Neural progenitor cell (in vitro differentiated cells): ENCODE data around the gene GDPGP1. TPM values are rescaled to one million over a fixed set of nuclear protein-coding genes. Genes with fewer than 3 reads are reported as not detected.

Experiments used
- DNase-seq: peaks from one replicate; pipeline ENCODE4 v3.0.0-alpha.2; 2016; ENCODE audit warnings: low spot score
- H2AFZ ChIP-seq: fragments of 200-600 bp; sonication (generic); replicated peaks from 2 replicates; pipeline ENCODE4 v1.6.1; 2016; ENCODE audit warnings: antibody characterized with exemption
- H3F3A ChIP-seq: fragments of 200-600 bp; sonication (generic); 2 replicates; pipeline ENCODE4 v1.6.1; 2016; ENCODE audit warnings: antibody characterized with exemption, low read depth
- H3K27ac ChIP-seq: fragments of 200-600 bp; sonication (generic); 2 replicates; pipeline ENCODE4 v1.5.1; 2016; ENCODE audit warnings: mild to moderate bottlenecking
- H3K27me3 ChIP-seq: fragments of 200-600 bp; sonication (generic); 2 replicates; pipeline ENCODE4 v1.6.1; 2016; ENCODE audit warnings: mild to moderate bottlenecking, moderate library complexity
- H3K36me3 ChIP-seq: fragments of 200-600 bp; sonication (generic); 2 replicates; pipeline ENCODE4 v1.5.1; 2016
- H3K4me1 ChIP-seq: fragments of 200-600 bp; sonication (generic); 2 replicates; pipeline ENCODE4 v1.6.1; 2016; ENCODE audit warnings: mixed run types
- H3K4me2 ChIP-seq: fragments of 200-600 bp; sonication (generic); 2 replicates; pipeline ENCODE4 v1.6.1; 2016
- H3K4me3 ChIP-seq: fragments of 200-600 bp; sonication (generic); 2 replicates; pipeline ENCODE4 v1.5.1; 2016
- H3K79me2 ChIP-seq: fragments of 200-600 bp; sonication (generic); 2 replicates; pipeline ENCODE4 v1.6.1; 2016; ENCODE audit warnings: low read depth
- H3K9ac ChIP-seq: fragments of 200-600 bp; sonication (generic); 2 replicates; pipeline ENCODE4 v1.6.1; 2016
- H3K9me3 ChIP-seq: fragments of 200-600 bp; sonication (generic); 2 replicates; pipeline ENCODE4 v1.5.1; 2016; ENCODE audit warnings: low read depth
- H4K20me1 ChIP-seq: fragments of 200-600 bp; sonication (generic); 2 replicates; pipeline ENCODE4 v1.6.1; 2016; ENCODE audit warnings: low read depth
- H3K27ac Mint-ChIP-seq: 3 replicates; pipeline ENCODE4 v1.8.0; 2021; ENCODE audit warnings: mixed read lengths
- H3K27me3 Mint-ChIP-seq: 2 replicates; pipeline ENCODE4 v1.8.0; 2022; ENCODE audit warnings: low read depth, mild to moderate bottlenecking, inconsistent platforms, moderate library complexity, mixed read lengths; ENCODE audit not compliant: insufficient read depth
- H3K36me3 Mint-ChIP-seq: 3 replicates; pipeline ENCODE4 v1.8.0; 2021; ENCODE audit warnings: mixed read lengths
- H3K4me1 Mint-ChIP-seq: 3 replicates; pipeline ENCODE4 v1.8.0; 2021; ENCODE audit warnings: mixed read lengths
- H3K4me3 Mint-ChIP-seq: 3 replicates; pipeline ENCODE4 v1.8.0; 2021; ENCODE audit warnings: mild to moderate bottlenecking, moderate library complexity, mixed read lengths
- H3K9me3 Mint-ChIP-seq: 3 replicates; pipeline ENCODE4 v1.8.0; 2020; ENCODE audit warnings: mixed read lengths
- EZH2 ChIP-seq: fragments of 200-600 bp; sonication (generic); IDR thresholded peaks from 2 replicates; pipeline ENCODE4 v1.6.1; 2017; ENCODE audit warnings: antibody characterized with exemption, mild to moderate bottlenecking, moderate library complexity
- EZH2phosphoT487 ChIP-seq: fragments of 200-600 bp; sonication (generic); IDR thresholded peaks from 2 replicates; pipeline ENCODE4 v1.6.1; 2017; ENCODE audit warnings: antibody characterized with exemption
- total RNA-seq: library from RNA; depleted of rRNA; stranded (reverse); fragments of >200 nt; gene quantifications from 2 replicates; pipeline ENCODE4 v1.2.3, GENCODE V29; 2015; ENCODE audit warnings: low replicate concordance
- TF ChIP-seq, protein P1 (sequence below): fragments of 200-600 bp; sonication (generic); IDR thresholded peaks from 2 replicates; pipeline ENCODE4 v1.5.1; 2017; ENCODE audit warnings: antibody characterized with exemption, mild to moderate bottlenecking

Gene GDPGP1
- total RNA-seq, 1 donor from 2014 or later = 0.67 TPM

- peaks cover 3% of the 10 kb centered on the region for H3K27me3 Mint-ChIP-seq
These were observed 3.9 kb upstream of the GDPGP1 start for GRCh38 chr15:90230071-90230494.

DNA sequence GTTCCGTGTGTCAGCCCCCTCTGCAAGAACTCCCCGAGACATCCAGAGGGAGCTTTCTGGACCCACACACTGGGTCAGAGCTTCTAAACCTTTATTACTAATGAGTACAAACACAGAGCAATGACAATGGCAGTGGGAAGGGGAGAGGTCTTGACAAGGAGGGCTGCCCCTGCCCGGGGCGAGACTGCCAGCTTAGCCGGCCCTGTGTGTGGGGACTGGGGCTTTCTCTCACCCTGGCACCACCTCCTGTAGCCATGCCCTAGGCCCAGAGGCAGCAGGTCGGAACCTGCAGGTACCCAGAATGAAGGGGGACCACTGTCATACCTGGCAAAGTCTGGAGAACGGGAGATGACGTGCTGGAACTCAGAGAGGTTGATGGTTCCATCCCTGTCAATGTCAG lies 3.4 kb upstream of the GDPGP1 start:
- H3K9me3 Mint-ChIP-seq = no peaks in the 10 kb centered on the region
- Histone ChIP-seq H3F3A (peaks cover 6% of the 10 kb centered on the region), H3K9ac (no peak overlapping the region), H3K4me3 (no peak overlapping the region), H3K4me2 (no peak overlapping the region), H3K9me3 (no peaks in the 10 kb centered on the region), H3K27ac (no peak overlapping the region), H2AFZ (no peak overlapping the region), H3K79me2 (no peaks in the 10 kb centered on the region), H3K4me1 (no peaks in the 10 kb centered on the region), H4K20me1 (peaks cover 7% of the 10 kb centered on the region), H3K36me3 (no peaks in the 10 kb centered on the region), H3K27me3 (peaks cover 11% of the 10 kb centered on the region)
- TF ChIP-seq EZH2 (no peak), EZH2phosphoT487 (no peak)
- TF ChIP-seq, protein P1, sequence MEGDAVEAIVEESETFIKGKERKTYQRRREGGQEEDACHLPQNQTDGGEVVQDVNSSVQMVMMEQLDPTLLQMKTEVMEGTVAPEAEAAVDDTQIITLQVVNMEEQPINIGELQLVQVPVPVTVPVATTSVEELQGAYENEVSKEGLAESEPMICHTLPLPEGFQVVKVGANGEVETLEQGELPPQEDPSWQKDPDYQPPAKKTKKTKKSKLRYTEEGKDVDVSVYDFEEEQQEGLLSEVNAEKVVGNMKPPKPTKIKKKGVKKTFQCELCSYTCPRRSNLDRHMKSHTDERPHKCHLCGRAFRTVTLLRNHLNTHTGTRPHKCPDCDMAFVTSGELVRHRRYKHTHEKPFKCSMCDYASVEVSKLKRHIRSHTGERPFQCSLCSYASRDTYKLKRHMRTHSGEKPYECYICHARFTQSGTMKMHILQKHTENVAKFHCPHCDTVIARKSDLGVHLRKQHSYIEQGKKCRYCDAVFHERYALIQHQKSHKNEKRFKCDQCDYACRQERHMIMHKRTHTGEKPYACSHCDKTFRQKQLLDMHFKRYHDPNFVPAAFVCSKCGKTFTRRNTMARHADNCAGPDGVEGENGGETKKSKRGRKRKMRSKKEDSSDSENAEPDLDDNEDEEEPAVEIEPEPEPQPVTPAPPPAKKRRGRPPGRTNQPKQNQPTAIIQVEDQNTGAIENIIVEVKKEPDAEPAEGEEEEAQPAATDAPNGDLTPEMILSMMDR = no peak
- peaks cover 3% of the 10 kb centered on the region for H3K27me3 Mint-ChIP-seq
- H3K4me1 Mint-ChIP-seq = peaks cover 17% of the 10 kb centered on the region
- H3K36me3 Mint-ChIP-seq = peaks cover 12% of the 10 kb centered on the region
- no peak for DNase-seq
- H3K4me3 Mint-ChIP-seq = no peak overlapping the region
- H3K27ac Mint-ChIP-seq = no peak overlapping the region

More at GRCh38 chr15:90230071-90230494, 3.9 kb upstream of the GDPGP1 start:
- H2AFZ ChIP-seq = no peak overlapping the region
- peaks cover 7% of the 10 kb centered on the region for H4K20me1 ChIP-seq
- no peaks in the 10 kb centered on the region for H3K36me3 ChIP-seq
- no peak overlapping the region for H3K9ac ChIP-seq
- H3K27me3 ChIP-seq = peaks cover 11% of the 10 kb centered on the region
- no peak for DNase-seq
- Mint-ChIP-seq H3K9me3 (no peaks in the 10 kb centered on the region), H3K27ac (no peak overlapping the region), H3K36me3 (peaks cover 12% of the 10 kb centered on the region), H3K4me3 (no peak overlapping the region), H3K4me1 (peaks cover 16% of the 10 kb centered on the region)
- H3K4me2 ChIP-seq = no peak overlapping the region
- TF ChIP-seq EZH2 = no peak
- H3K9me3 ChIP-seq = no peaks in the 10 kb centered on the region
- H3K4me3 ChIP-seq = no peak overlapping the region
- H3K27ac ChIP-seq = no peak overlapping the region
- H3K79me2 ChIP-seq = no peaks in the 10 kb centered on the region
- peaks cover 6% of the 10 kb centered on the region for H3F3A ChIP-seq
- H3K4me1 ChIP-seq = no peaks in the 10 kb centered on the region

GRCh38 chr15:90231028-90232017 lies 2.7 kb upstream of the GDPGP1 start:
- DNase-seq = no peak
- Histone ChIP-seq H3K4me3 (no peak overlapping the region), H3K36me3 (no peaks in the 10 kb centered on the region), H3K79me2 (no peaks in the 10 kb centered on the region), H2AFZ (no peak overlapping the region), H3K27ac (no peak overlapping the region), H3K4me1 (no peaks in the 10 kb centered on the region), H3K9me3 (no peaks in the 10 kb centered on the region), H3F3A (peaks cover 6% of the 10 kb centered on the region), H3K9ac (no peak overlapping the region), H4K20me1 (peaks cover 7% of the 10 kb centered on the region), H3K27me3 (peaks cover 11% of the 10 kb centered on the region), H3K4me2 (no peak overlapping the region)
- Mint-ChIP-seq H3K36me3 (peaks cover 9% of the 10 kb centered on the region), H3K9me3 (no peaks in the 10 kb centered on the region), H3K4me1 (peaks cover 17% of the 10 kb centered on the region), H3K27ac (no peak overlapping the region), H3K4me3 (peak overlapping the region; percentile 56), H3K27me3 (peaks cover 3% of the 10 kb centered on the region)
- no peak for TF ChIP-seq EZH2
- TF ChIP-seq, protein P1 = no peak

DNA sequence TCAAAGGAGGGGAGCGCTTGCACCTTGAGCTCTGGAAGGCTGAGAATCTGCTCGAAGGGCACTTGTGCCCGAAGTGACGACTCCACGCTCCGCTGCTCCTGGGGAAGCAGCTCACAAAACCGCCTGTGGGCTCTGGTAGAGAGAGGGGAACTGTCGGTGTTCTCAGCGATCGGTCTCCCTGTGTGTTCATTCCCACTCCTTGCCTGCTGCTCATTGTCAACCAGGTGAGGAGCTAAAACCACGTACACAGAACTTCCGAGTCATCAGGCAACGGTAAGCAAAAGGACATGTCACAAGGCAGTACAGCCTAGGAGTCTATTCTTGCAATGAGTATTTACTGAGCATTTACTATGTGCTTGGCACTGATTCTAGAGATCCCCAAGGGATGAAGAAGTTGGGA lies 1.8 kb upstream of the GDPGP1 start:
- H3K4me3 Mint-ChIP-seq = peak overlapping the region; percentile 84
- H4K20me1 ChIP-seq = peaks cover 7% of the 10 kb centered on the region
- DNase-seq = no peak
- TF ChIP-seq EZH2phosphoT487 = no peak
- TF ChIP-seq, protein P1 = no peak
- TF ChIP-seq EZH2 = no peak
- no peak overlapping the region for H3K4me3 ChIP-seq
- H3F3A ChIP-seq = peaks cover 6% of the 10 kb centered on the region
- H3K27ac Mint-ChIP-seq = no peak overlapping the region
- no peak overlapping the region for H3K27ac ChIP-seq
- no peaks in the 10 kb centered on the region for H3K79me2 ChIP-seq
- H3K4me1 Mint-ChIP-seq = peaks cover 17% of the 10 kb centered on the region
- H2AFZ ChIP-seq = no peak overlapping the region
- no peaks in the 10 kb centered on the region for H3K9me3 Mint-ChIP-seq
- peaks cover 9% of the 10 kb centered on the region for H3K36me3 Mint-ChIP-seq
- H3K27me3 Mint-ChIP-seq = peaks cover 3% of the 10 kb centered on the region
- peaks cover 11% of the 10 kb centered on the region for H3K27me3 ChIP-seq
- H3K4me1 ChIP-seq = no peaks in the 10 kb centered on the region
- H3K36me3 ChIP-seq = no peaks in the 10 kb centered on the region
- H3K4me2 ChIP-seq = no peak overlapping the region
- H3K9me3 ChIP-seq = no peaks in the 10 kb centered on the region
- H3K9ac ChIP-seq = no peak overlapping the region
